Measurements from ENCODE around the gene GLDC. TPM values are rescaled to one million over a fixed set of nuclear protein-coding genes. Genes with fewer than 3 reads are reported as not detected.
A peak's percentile ranks its signal among the peaks of the same experiment; 100 is the strongest.

GLDC gene
- total and polyA plus RNA-seq, 10 of the 15 experiments (the other 5 are each of a cell fraction or from before 2014, with no cell fraction given) = 33.1 to 165 (median 114) TPM

DNA sequence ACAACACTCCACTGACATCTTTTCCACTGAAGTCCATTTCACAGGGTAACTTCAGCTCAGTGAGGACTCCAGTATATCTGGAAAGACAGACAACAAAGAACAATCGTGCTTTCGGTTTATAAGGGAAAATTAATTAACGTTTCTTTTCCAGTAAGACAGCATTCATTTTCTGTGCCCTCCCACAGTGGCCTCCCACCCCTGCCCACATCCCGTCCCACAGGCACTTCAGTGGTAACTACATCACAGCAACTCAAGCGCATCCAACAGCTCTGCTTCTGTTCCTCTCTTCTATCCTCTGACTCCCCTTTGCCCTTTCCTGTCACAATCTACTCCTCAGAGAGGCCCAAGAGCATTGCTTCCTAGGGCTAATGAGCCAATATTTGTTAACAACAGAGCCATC, 40.3 kb downstream of the GLDC start (continued):
- TF ChIP-seq, protein P1, sequence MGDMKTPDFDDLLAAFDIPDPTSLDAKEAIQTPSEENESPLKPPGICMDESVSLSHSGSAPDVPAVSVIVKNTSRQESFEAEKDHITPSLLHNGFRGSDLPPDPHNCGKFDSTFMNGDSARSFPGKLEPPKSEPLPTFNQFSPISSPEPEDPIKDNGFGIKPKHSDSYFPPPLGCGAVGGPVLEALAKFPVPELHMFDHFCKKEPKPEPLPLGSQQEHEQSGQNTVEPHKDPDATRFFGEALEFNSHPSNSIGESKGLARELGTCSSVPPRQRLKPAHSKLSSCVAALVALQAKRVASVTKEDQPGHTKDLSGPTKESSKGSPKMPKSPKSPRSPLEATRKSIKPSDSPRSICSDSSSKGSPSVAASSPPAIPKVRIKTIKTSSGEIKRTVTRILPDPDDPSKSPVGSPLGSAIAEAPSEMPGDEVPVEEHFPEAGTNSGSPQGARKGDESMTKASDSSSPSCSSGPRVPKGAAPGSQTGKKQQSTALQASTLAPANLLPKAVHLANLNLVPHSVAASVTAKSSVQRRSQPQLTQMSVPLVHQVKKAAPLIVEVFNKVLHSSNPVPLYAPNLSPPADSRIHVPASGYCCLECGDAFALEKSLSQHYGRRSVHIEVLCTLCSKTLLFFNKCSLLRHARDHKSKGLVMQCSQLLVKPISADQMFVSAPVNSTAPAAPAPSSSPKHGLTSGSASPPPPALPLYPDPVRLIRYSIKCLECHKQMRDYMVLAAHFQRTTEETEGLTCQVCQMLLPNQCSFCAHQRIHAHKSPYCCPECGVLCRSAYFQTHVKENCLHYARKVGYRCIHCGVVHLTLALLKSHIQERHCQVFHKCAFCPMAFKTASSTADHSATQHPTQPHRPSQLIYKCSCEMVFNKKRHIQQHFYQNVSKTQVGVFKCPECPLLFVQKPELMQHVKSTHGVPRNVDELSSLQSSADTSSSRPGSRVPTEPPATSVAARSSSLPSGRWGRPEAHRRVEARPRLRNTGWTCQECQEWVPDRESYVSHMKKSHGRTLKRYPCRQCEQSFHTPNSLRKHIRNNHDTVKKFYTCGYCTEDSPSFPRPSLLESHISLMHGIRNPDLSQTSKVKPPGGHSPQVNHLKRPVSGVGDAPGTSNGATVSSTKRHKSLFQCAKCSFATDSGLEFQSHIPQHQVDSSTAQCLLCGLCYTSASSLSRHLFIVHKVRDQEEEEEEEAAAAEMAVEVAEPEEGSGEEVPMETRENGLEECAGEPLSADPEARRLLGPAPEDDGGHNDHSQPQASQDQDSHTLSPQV (IDR thresholded peaks at IDR 0.05) = no peak
- peak; percentile 66 for TF ChIP-seq MEF2B (IDR thresholded peaks at IDR 0.05; ENCODE audit: partially characterized antibody, poor library complexity, severe bottlenecking)
- TF ChIP-seq, protein P2, sequence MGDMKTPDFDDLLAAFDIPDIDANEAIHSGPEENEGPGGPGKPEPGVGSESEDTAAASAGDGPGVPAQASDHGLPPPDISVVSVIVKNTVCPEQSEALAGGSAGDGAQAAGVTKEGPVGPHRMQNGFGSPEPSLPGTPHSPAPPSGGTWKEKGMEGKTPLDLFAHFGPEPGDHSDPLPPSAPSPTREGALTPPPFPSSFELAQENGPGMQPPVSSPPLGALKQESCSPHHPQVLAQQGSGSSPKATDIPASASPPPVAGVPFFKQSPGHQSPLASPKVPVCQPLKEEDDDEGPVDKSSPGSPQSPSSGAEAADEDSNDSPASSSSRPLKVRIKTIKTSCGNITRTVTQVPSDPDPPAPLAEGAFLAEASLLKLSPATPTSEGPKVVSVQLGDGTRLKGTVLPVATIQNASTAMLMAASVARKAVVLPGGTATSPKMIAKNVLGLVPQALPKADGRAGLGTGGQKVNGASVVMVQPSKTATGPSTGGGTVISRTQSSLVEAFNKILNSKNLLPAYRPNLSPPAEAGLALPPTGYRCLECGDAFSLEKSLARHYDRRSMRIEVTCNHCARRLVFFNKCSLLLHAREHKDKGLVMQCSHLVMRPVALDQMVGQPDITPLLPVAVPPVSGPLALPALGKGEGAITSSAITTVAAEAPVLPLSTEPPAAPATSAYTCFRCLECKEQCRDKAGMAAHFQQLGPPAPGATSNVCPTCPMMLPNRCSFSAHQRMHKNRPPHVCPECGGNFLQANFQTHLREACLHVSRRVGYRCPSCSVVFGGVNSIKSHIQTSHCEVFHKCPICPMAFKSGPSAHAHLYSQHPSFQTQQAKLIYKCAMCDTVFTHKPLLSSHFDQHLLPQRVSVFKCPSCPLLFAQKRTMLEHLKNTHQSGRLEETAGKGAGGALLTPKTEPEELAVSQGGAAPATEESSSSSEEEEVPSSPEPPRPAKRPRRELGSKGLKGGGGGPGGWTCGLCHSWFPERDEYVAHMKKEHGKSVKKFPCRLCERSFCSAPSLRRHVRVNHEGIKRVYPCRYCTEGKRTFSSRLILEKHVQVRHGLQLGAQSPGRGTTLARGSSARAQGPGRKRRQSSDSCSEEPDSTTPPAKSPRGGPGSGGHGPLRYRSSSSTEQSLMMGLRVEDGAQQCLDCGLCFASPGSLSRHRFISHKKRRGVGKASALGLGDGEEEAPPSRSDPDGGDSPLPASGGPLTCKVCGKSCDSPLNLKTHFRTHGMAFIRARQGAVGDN (IDR thresholded peaks at IDR 0.05) = peak; percentile 26
- TF ChIP-seq, protein P3, sequence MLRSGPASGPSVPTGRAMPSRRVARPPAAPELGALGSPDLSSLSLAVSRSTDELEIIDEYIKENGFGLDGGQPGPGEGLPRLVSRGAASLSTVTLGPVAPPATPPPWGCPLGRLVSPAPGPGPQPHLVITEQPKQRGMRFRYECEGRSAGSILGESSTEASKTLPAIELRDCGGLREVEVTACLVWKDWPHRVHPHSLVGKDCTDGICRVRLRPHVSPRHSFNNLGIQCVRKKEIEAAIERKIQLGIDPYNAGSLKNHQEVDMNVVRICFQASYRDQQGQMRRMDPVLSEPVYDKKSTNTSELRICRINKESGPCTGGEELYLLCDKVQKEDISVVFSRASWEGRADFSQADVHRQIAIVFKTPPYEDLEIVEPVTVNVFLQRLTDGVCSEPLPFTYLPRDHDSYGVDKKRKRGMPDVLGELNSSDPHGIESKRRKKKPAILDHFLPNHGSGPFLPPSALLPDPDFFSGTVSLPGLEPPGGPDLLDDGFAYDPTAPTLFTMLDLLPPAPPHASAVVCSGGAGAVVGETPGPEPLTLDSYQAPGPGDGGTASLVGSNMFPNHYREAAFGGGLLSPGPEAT (IDR thresholded peaks at IDR 0.05; ENCODE audit: low read depth) = peak; percentile 58; the same call in 1 of the 2 replicates
- TF ChIP-seq, protein P4, sequence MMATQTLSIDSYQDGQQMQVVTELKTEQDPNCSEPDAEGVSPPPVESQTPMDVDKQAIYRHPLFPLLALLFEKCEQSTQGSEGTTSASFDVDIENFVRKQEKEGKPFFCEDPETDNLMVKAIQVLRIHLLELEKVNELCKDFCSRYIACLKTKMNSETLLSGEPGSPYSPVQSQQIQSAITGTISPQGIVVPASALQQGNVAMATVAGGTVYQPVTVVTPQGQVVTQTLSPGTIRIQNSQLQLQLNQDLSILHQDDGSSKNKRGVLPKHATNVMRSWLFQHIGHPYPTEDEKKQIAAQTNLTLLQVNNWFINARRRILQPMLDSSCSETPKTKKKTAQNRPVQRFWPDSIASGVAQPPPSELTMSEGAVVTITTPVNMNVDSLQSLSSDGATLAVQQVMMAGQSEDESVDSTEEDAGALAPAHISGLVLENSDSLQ (IDR thresholded peaks at IDR 0.05) = no peak
- TF ChIP-seq NBN (IDR thresholded peaks at IDR 0.05) = 0 out of 2 replicates have a peak, but pooled peaks have one; percentile 43
- TF ChIP-seq ATF7 (IDR thresholded peaks at IDR 0.05; ENCODE audit: low read depth) = peak; percentile 73
- TF ChIP-seq SPI1 (IDR thresholded peaks at IDR 0.05; ENCODE audit: borderline replicate concordance, insufficient read depth, low read depth, low read length) = peak; percentile 55; the same call in 1 of the 2 replicates
- no peak for TF ChIP-seq TAF1 (IDR thresholded peaks at IDR 0.05; ENCODE audit: borderline replicate concordance, low read depth, low read length)

All from GM12878 (cell line).